Right cardiac atrium (tissue), 5 donors: ENCODE measurements around the gene MMP11. TPM values are rescaled to one million over a fixed set of nuclear protein-coding genes. Genes with fewer than 3 reads are reported as not detected.
A peak's percentile ranks its signal among the peaks of the same experiment; 100 is the strongest.

Source experiments
- ATAC-seq, 2 donors: fragments of 200-7000 bp; cut with Tn5 transposase; one replicate each; pipeline versions ENCODE4 v1.8.0 to v1.9.1; 2020; ENCODE audit warnings: moderate library complexity in 2 of 2, mild to moderate bottlenecking in 1 of 2
- DNase-seq, 3 donors: peaks; one replicate each; pipeline ENCODE4 v3.0.0-alpha.2; 2020
- H3K27ac ChIP-seq: one replicate; pipeline ENCODE4 v1.5.1; 2013; ENCODE audit warnings: mild to moderate bottlenecking, low read length, control low read depth, moderate library complexity
- H3K27me3 ChIP-seq: one replicate; pipeline ENCODE4 v1.6.1; 2013; ENCODE audit not compliant: control insufficient read depth, insufficient read depth
- H3K4me1 ChIP-seq: one replicate; pipeline ENCODE4 v1.6.1; 2013; ENCODE audit warnings: low read length; ENCODE audit not compliant: control insufficient read depth, insufficient read depth
- H3K4me3 ChIP-seq: one replicate; pipeline ENCODE4 v1.5.1; 2013; ENCODE audit warnings: low read length, control low read depth
- H3K9me3 ChIP-seq: one replicate; pipeline ENCODE4 v1.6.1; 2013; ENCODE audit warnings: low read length; ENCODE audit not compliant: control insufficient read depth
- whole genome bisulfite sequencing: extraction: QIAGEN DNeasy Blood & Tissue Kit; methylation state at CpG from one replicate; pipeline ENCODE4 v1.1.7; 2013; 5-methylcytosine and 5-hydroxymethylcytosine counted together
- intact Hi-C, 4 donors: fragments of 100-400 bp; cut with DNase I; formaldehyde crosslinking; loops; one replicate each; pipeline versions ENCODE4 v1.11.0 to v1.14.0; 2022 to 2023
- polyA plus RNA-seq: library from polyadenylated mRNA; stranded (reverse); fragments of 200-250 nt; gene quantifications from one replicate; pipeline ENCODE4 v1.2.3, GENCODE V29; 2013
- total RNA-seq, 4 donors: library from RNA; stranded (reverse); fragmentation: NEBNext Ultra II Directional; extraction: Animal tissue kit (Norgen Biotek cat#: 25700); gene quantifications; one replicate each; pipeline ENCODE4 v1.2.1, GENCODE V29; 2021
- donor health status: healthy with polysubstance abuse.
- donor health status: DM: no; HTN: yes; CAD: no.
- donor health status: DM: no; HTN: no; CAD: no.
- donor health status: DM: no; HTN: yes; CAD: no; lungs with severe emphysema.
- donor health status: DM: yes; HTN: yes; CAD: no.

The MMP11 gene
- total and polyA plus RNA-seq, 5 donors: 2.8 to 15.4 (median 9.3) TPM

DNA sequence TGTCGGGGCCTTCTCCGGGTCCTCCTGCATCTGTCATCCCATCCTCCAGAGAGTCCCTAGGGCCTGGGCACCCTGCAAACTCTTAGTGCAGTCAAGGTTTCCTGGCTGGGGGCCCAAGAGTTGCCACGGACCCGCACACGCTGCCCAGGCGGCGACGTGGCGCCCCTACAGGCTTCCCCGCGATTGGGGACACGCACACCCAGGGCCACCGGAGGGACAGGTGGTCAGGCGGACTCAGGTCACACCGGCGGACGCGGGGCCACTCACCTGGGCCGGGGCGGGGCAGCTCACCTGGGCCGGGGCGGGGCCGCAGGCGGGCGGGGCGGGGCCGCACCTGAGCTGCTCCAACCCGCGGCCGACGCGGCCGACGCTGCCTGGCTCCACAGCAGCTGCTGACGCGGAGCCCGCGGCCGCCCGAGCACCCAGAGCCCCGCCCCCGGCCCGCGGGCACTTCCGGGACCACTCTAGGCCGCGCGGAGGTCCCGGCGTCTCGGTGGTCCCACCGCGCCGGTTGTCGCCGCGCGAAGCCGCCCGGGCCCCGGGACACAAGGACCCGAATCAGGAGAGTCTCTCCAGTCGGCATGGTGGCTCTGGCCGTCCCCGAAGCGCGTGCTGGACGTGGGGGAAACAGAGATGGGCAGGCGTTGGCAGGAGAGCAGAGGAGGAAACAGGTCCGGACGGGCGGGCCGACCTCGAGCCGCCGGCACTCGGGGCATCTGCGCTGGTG lies 21.8 kb upstream of the MMP11 start, which contains the start of gene ZNF70:
Gene ZNF70, minus strand, starts transcription at position 399 of the 727 bp plus-strand sequence. CDS start 5,972 bp downstream, outside the sequence.
- intact Hi-C loops: no loop called here
- under 1% methylated on average over 78 of the region's 78 CpGs for WGBS
- Histone ChIP-seq H3K4me3 (peak within 1 kb of the TSS; percentile 88), H3K27me3 (no peaks in the 10 kb centered on the region), H3K4me1 (no peaks in the 10 kb centered on the region), H3K27ac (peak within 1 kb of the TSS; percentile 82), H3K9me3 (no peaks in the 10 kb centered on the region)
- ATAC-seq (peak; percentile 86 to 91), DNase-seq (peak; percentile 89 to 96 (median 94))

DNA sequence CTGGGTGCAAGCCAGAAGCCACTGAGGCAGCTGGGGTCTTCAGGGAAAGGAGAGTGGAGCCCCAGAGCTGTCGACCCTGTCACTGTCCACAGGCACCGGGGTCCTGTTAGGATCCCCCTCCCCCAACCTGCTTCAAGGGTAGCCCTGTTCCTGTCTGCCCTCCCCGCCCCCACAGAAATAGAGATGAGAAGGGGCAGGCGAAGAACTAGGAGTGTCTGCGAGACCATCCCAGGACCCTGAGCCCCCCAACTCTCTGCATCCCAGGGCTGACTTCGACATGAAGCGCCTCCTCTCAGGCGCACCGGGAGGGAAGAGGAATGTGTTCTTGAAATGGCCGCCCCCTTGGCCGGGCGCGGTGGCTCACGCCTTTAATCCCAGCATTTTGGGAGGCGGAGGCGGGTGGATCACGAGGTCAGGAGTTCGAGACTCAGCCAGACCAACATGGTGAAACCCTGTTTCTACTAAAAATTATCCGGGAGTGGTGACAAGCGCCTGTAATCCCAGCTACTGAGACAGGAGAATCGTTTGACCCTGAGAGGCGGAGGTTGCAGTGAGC lies 21.1 kb upstream of the MMP11 start:
- H3K27me3 ChIP-seq: no peaks in the 10 kb centered on the region
- H3K4me1 ChIP-seq: no peaks in the 10 kb centered on the region
- peak; percentile 30 to 32 for ATAC-seq
- peak in 2 of 3 donors; percentile 67 to 69 for DNase-seq
- H3K9me3 ChIP-seq: no peaks in the 10 kb centered on the region
- WGBS: 26% methylated on average over 22 of the region's 22 CpGs
- H3K4me3 ChIP-seq: peak overlapping the region; percentile 88
- H3K27ac ChIP-seq: peak overlapping the region; percentile 82
- intact Hi-C loops: no loop called here

GRCh38 chr22:23752090-23752691 lies 20.5 kb upstream of the MMP11 start:
- H3K4me3 ChIP-seq: no peak overlapping the region
- no peak overlapping the region for H3K27ac ChIP-seq

DNA sequence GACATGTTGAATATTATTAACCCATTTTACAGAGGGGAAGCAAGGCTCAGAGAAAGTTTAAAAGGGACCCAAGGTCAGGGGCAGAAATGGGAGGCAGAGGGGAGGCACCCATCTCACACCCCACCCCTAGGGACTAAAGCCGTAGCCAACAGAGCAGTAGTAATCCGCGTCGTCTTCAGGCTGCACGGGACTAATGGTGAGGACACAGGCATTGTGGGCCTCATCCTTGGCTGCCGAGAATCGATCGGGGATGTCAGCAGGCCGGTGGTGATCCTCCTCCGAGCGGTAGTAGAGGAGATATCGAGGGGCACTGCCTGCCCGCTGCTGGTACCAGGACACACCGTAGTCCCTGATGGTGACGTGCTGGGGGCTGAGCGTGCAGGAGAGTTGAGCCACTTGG lies 19.9 kb upstream of the MMP11 start:
- Histone ChIP-seq H3K9me3 (no peaks in the 10 kb centered on the region), H3K27me3 (no peaks in the 10 kb centered on the region), H3K4me3 (no peak overlapping the region), H3K27ac (no peak overlapping the region), H3K4me1 (no peaks in the 10 kb centered on the region)
- 93% methylated on average over 16 of the region's 16 CpGs for WGBS
- DNase-seq (peak in 1 of 3 donors; percentile 64), ATAC-seq (no peak)
- intact Hi-C loops: no loop called here

More at GRCh38 chr22:23752090-23752691, 20.5 kb upstream of the MMP11 start:
- Histone ChIP-seq H3K9me3 (no peaks in the 10 kb centered on the region), H3K27me3 (no peaks in the 10 kb centered on the region), H3K4me1 (no peaks in the 10 kb centered on the region)
- ATAC-seq: no peak
- peak in 2 of 3 donors; percentile 40 to 65 for DNase-seq
- intact Hi-C loops: no loop called here
- 86% methylated on average over 9 of the region's 9 CpGs for WGBS

DNA sequence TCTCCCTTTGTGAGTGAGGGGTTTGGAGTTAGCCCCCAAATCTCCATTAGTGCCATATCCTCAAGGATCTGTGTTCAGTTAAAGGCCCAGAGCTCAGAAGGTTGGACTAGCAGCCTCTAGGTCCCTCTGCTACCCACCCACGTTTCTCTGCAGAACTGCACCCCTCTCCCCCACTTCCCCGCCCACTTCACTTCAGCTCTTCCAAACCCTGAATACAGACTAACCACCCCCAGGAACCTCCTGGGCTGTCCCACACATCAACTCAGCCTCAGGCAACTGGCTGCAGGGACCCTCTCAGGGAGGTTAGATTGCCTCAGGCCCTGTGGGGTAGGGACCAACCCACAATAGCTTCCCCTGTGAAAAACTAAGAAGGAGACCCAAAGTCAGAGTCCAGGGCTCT lies 19.3 kb upstream of the MMP11 start:
- DNase-seq: peak in 1 of 3 donors; percentile 11
- 64% methylated on average over 2 of the region's 2 CpGs for WGBS

DNA sequence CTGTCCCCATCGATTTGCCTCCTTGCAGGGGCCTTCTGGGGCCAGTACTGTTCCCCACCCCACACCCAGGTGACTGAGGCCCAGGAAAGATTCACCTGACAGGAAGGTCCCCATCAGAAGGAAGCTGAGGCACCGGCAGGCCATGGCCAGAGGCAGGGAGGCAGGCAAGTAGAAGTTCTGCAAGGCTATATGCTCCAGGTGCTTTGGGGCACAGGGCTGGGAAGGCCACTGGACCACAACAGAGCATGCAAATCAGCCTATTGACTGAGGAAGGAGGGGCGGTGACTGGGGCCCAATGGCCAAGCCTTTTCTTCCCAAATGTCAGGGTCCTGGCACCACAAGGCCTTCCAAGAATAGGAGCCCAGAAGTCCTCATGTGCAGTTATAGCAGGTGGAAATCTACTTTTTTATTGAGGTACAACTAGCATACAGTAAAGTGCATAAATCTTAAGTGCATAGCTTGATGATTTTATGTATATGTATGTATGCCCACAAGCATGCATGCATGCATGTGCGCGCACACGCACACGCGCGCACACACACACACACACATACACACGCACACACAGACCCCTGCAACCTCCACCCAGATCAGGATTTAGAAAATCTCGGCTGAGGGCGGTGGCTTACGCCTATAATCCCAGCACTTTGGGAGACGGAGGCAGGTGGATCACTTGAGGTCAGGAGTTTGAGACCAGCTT lies 18.3 kb upstream of the MMP11 start, which contains the start of gene VPREB3:
Gene VPREB3, minus strand, starts transcription at position 206 of the 700 bp plus-strand sequence. Its CDS starts 62 bp downstream, at position 144.
- intact Hi-C loops: no loop called here
- Histone ChIP-seq H3K27me3 (no peaks in the 10 kb centered on the region), H3K9me3 (no peaks in the 10 kb centered on the region), H3K4me3 (no peak within 1 kb of the TSS), H3K27ac (no peak within 1 kb of the TSS), H3K4me1 (no peaks in the 10 kb centered on the region)
- ATAC-seq (no peak), DNase-seq (peak in 1 of 3 donors; percentile 31)
- WGBS: 86% methylated on average over 14 of the region's 14 CpGs

More for the DNA sequence above, 19.3 kb upstream of the MMP11 start:
- ATAC-seq: no peak
- no peaks in the 10 kb centered on the region for H3K9me3 ChIP-seq
- no peaks in the 10 kb centered on the region for H3K27me3 ChIP-seq
- intact Hi-C loops: no loop called here
- no peak overlapping the region for H3K27ac ChIP-seq
- H3K4me1 ChIP-seq: no peaks in the 10 kb centered on the region
- no peak overlapping the region for H3K4me3 ChIP-seq

DNA sequence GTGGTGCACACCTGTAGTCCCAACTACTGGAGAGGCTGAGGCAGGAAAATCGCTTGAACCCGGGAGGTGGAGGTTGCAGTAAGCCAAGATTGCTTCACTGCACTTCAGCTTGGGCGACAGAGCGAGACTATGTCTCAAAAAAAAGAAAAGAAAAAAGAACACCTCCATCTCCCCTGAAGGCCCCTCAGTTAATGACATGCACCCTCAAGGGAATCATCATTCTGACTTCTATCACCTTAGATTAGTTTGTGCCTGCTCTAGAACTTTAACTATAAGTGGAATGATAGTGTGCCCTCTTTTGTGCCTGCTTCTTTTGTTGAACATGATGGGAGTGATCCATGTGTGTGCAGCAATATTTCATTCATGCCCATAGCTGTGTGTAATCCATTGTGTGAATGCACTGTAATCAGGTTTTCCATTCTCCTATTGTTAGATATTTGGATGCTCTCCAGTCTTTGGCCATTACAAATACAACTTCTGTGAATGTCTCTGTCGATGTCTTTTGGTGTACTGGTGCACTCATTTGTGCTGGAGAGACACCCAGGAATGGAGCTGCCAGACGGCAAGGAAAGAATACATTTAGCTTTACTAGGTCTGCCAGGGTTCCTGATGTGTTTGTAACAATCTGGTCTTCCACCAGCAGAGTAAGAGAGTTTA lies 17.5 kb upstream of the MMP11 start:
- Histone ChIP-seq H3K4me1 (no peaks in the 10 kb centered on the region), H3K27ac (no peak overlapping the region), H3K27me3 (no peaks in the 10 kb centered on the region)

GRCh38 chr22:23755711-23756110 lies 16.9 kb upstream of the MMP11 start:
- 91% methylated on average over 8 of the region's 8 CpGs for WGBS
- DNase-seq (no peak), ATAC-seq (no peak)
- H3K4me3 ChIP-seq: no peak overlapping the region
- H3K9me3 ChIP-seq: no peaks in the 10 kb centered on the region
- no peaks in the 10 kb centered on the region for H3K27me3 ChIP-seq
- intact Hi-C loops: no loop called here
- no peak overlapping the region for H3K27ac ChIP-seq
- no peaks in the 10 kb centered on the region for H3K4me1 ChIP-seq

More for the DNA sequence above, 17.5 kb upstream of the MMP11 start:
- Histone ChIP-seq H3K4me3 (no peak overlapping the region), H3K9me3 (no peaks in the 10 kb centered on the region)
- ATAC-seq (no peak), DNase-seq (no peak)
- intact Hi-C loops: no loop called here
- WGBS: 73% methylated on average over 6 of the region's 6 CpGs

DNA sequence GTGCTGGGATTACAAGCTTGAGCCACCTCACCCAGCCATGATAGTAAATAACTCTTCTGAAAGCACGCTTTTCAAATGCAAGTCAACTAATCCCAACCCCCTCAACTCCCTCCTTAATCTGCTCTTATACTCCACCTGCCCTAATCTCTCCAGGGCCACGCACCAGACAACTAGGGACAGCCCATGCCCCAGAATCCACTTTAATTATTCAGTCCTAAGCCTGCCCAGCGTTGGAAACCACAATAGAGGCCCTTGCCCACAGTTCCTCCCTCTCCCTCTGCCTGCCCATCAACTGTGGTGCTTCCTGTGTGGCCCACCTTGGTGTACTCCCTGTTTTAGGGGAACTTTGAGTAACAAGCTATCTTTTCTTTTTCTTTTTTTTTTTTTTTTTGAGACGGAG lies 15.8 kb upstream of the MMP11 start:
- no peaks in the 10 kb centered on the region for H3K4me1 ChIP-seq
- no peak overlapping the region for H3K27ac ChIP-seq
- H3K27me3 ChIP-seq: no peaks in the 10 kb centered on the region
- no peak overlapping the region for H3K4me3 ChIP-seq
- no peak for DNase-seq
- no peak for ATAC-seq
- intact Hi-C loops: no loop called here
- WGBS: 56% methylated on average over 4 of the region's 4 CpGs
- no peaks in the 10 kb centered on the region for H3K9me3 ChIP-seq

- WGBS: 90% methylated on average over 4 of the region's 4 CpGs
- ATAC-seq (no peak), DNase-seq (no peak)
- intact Hi-C loops: no loop called here
- Histone ChIP-seq H3K9me3 (no peaks in the 10 kb centered on the region), H3K27me3 (no peaks in the 10 kb centered on the region), H3K4me1 (no peaks in the 10 kb centered on the region), H3K27ac (no peak overlapping the region), H3K4me3 (no peak overlapping the region)
Measured at GRCh38 chr22:23759566-23759965, 13.1 kb upstream of the MMP11 start.
